NCI-H774 (cell line): ENCODE results near the gene GNAT1.
"Not testable (repeated sequence)": the region's sequence is repeated elsewhere in the genome, so short reads cannot be mapped to it uniquely, and the experiment has no call there.

Experiments
- DNase-seq: peaks from one replicate; lab custom pipeline; 2025; lab: John Stamatoyannopoulos, UW

Gene GNAT1

DNA sequence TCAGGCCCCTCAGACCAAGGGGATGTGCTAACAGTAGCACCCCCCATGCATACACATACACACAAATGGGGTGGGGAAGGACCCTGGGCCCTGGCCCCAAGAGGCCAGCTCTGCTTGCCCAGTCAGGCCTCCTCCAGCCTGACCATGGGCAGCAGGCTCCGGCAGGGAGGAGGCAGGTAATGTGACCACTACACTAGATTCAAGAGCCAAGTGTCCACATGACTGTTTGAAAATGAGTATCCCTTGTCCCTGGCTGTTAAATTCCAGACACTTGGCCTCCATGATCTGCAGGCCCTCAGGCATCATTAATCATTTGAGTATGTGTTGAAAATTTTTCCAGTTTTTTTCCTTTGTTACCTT is 30.7 kb downstream of the GNAT1 start:
- DNase-seq = no peak

DNA sequence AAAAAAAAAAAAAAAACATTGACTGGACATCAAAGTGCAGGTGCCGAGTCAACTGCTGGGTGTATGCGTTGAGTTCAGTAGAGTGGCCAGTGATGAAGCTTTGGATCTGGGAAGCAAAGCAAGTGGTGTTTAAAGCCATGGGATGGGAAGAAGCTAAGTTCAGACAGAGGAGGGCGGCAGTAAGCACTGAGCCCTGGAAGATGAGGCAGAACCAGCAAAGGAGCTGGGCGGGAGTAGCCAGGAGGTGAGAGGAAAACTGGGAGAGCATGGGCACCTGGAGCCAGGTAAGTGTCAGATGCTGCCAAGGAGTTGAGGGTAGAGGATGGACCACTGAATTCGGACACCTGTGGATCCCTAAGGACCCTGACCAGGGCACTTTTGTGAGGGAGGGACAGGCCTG is 33.2 kb downstream of the GNAT1 start:
- no peak for DNase-seq

GRCh38 chr3:50226888-50227389 is 35.5 kb downstream of the GNAT1 start:
- DNase-seq = no peak

DNA sequence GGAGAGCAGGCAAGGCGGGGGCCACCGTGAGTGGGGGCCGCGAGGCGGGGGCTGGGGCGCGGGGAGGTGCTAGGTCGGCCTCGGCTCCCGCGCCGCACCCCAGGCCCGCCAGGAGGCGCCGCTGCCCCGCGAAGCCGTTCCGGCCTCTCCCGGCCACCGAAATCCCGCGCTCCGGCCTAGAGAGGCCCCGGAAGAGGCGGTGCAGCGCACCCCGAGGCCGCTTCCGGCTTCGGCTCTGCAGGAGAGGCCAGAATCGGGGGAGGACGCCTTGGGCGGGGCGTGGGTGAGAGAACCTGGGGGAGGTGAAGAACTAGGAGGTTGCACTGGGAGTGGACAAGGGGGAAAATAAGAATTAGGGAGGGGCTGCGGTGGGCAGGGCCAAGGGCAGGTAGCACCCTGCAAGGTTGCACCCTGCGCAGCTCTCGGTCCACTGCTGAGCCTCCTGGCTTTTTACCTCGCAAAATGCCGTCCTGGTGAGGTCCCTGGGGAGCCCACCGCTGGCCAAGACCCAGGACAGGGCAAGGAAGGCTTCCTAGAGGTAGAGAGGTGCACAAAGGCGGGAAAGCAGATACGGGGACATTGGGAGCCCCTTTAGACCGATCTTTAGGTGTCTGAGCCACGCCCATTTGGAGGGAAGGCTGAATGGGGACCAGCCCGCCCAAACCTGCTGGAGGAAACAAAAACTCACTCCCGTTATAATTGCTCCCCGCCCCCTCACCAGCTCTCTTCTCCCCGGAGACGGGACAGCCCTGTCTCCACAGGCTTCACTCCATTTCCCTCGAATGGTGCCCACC is 36.2 kb downstream of the GNAT1 start:
- peak; percentile 84 for DNase-seq

DNA sequence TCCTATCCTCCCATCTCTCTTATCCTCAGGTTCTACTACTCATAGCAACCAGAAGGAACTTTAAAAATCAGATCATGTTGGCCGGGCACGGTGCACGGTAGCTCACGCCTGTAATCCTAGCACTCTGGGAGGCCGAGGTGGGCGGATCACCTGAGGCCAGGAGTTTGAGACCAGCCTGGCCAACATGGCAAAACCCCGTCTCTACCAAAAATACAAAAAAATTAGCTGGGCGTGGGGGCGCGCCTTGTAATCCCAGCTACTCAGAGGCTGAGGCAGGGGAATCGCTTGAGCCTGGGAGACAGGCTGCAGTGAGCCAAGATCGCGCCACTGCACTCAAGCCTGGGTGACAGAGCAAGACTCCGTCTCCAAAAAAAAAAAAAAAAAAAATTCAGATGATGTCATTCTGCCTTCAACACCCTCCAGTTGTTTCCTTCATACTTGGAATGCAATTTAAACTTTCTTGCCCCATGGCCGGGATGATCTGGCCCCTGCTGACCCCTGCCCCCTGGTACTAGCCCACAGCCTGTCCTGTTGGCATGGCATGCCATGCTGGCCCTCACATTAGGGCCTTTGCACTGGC is 36.9 kb downstream of the GNAT1 start:
- DNase-seq = not testable (repeated sequence)

GRCh38 chr3:50229490-50229889 is 38.1 kb downstream of the GNAT1 start:
- no peak for DNase-seq

GRCh38 chr3:50230104-50230793 is 38.8 kb downstream of the GNAT1 start:
- no peak for DNase-seq

- no peak for DNase-seq
Observed at GRCh38 chr3:50230794-50231125, 39.4 kb downstream of the GNAT1 start.

DNA sequence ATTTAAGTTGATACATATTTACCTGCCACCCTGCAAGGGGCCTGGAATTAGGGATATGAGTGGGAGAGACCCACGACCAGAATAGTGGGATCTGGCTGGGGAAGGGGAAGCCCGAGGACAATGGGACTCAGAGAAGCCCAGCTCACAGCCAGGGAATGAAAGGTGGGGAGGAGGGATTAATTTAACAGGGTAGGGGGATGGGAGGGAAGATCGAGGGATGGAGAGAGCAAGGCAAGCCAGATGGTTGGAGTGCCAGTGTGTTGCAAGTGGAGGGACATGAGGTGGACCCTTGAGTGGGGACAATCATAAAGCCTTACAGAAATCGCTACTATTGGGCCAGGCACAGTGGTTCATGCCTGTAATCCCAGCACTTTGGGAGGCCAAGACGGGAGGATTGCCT is 40.2 kb downstream of the GNAT1 start:
- no peak for DNase-seq

DNA sequence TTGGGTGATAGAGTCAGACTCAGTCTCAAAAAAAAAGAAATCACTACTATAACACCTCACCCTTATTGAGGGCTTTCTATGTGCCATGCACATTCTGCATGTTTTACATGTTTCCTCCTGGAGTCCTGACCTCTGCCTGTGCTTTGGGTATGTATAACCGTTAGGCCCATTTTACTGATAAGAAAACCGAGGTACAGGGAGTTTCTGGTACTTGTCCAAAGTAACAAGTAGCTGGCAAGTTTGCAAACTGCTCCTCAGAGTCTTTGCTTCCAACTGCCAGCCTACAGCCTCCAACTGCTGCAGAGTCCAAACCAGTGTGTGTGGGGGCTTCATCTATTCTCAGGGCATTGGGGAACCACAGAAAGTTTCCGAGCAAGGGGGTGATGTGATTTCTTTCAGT is 40.9 kb downstream of the GNAT1 start:
- DNase-seq = no peak

DNA sequence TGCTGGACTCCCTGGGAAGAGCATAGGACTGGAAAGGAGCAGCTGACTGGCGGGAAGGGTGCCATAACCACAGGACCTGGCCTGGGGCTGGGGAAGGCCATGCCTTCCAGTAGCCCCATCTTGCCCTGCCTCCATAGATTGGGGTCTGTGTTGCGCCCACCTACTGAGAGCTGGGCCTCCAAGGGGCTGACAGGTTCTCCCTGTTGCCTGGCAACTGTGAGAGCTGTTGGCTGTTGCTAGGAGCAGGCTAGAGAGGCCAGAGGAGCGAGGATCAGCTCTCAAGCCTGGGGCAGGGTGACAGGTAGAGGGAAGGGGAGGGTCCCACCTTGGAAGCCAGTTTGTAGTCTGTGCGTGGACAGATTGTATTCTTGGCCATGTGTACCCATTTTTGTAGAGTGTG is 41.8 kb downstream of the GNAT1 start:
- DNase-seq = no peak

- peak; percentile 87 for DNase-seq
Observed at GRCh38 chr3:50235716-50236483, 44.5 kb downstream of the GNAT1 start, which contains the start of gene GNAI2. Gene GNAI2 (plus strand): TSS chr3:50236204. CDS start chr3:50236336, 132 bp downstream.

DNA sequence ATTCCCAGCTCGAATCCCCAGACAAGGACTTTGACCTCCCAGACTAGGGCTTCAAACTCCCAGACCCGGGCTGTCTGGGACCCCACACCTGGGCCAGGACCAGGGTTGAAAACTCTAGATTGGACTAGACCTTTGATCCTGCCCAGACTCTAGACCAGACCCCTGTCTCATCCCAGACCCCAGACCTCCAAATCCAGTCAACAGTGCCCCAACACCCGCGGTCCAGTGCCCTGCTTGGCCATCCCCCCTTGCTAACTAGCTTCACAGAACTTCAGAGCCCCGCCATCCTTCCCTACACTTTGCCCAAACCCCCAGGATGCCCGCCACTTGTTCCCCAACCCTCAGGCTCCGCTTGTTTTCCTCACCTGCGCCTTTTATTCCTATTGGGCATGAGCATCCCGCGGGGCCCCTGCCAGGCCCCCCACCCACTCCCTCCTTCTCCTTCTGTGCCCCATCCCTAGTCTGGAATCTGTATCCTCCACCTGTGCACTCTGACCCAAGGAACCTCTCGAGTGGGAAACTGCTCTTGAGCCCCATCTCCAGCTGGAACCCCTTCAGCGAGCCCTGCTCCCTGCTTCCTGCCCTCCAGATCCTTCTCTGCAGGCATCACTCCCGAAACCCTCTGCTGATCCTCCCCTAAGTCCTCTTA is 45.2 kb downstream of the GNAT1 start:
- DNase-seq = no peak

- no peak for DNase-seq
Observed at GRCh38 chr3:50237133-50237651, 45.8 kb downstream of the GNAT1 start.

GRCh38 chr3:50237754-50238548 is 46.5 kb downstream of the GNAT1 start:
- peak; percentile 57 for DNase-seq

- no peak for DNase-seq
Observed at GRCh38 chr3:50238549-50239026, 47.2 kb downstream of the GNAT1 start.

- DNase-seq = no peak
Observed at GRCh38 chr3:50239649-50240048, 48.2 kb downstream of the GNAT1 start.

- no peak for DNase-seq
Observed at GRCh38 chr3:50241163-50241562, 49.8 kb downstream of the GNAT1 start.

- DNase-seq = no peak
Observed at GRCh38 chr3:50241713-50242380, 50.4 kb downstream of the GNAT1 start.

GRCh38 chr3:50242381-50242770 is 51.0 kb downstream of the GNAT1 start:
- no peak for DNase-seq
